GM18909 (cell line): ENCODE results near the gene FZR1.
A peak's percentile ranks its signal among the peaks of the same experiment; 100 is the strongest.
"Not testable (repeated sequence)": the region's sequence is repeated elsewhere in the genome, so short reads cannot be mapped to it uniquely, and the experiment has no call there.

Experiments used
- ATAC-seq: cut with Tn5 transposase; IDR thresholded peaks from one replicate; pipeline ENCODE4 v1.9.1; 2021; ENCODE audit warnings: mild to moderate bottlenecking; ENCODE audit not compliant: unreplicated experiment, poor library complexity

The FZR1 gene

GRCh38 chr19:3494051-3494450 lies 12.1 kb upstream of the FZR1 start:
- ATAC-seq: no peak

- ATAC-seq: no peak
Measured at GRCh38 chr19:3494559-3494958, 11.6 kb upstream of the FZR1 start.

- ATAC-seq: no peak
Measured at GRCh38 chr19:3496392-3497273, 9.5 kb upstream of the FZR1 start.

- ATAC-seq: no peak
Measured at GRCh38 chr19:3497757-3498520, 8.2 kb upstream of the FZR1 start.

- no peak for ATAC-seq
Measured at GRCh38 chr19:3499738-3500428, 6.2 kb upstream of the FZR1 start.

GRCh38 chr19:3500429-3501101 lies 5.5 kb upstream of the FZR1 start, which contains the start of gene DOHH:
Gene DOHH (minus strand): TSS chr19:3500674. CDS start chr19:3496814, 3,860 bp downstream.
- ATAC-seq: peak; percentile 85

- ATAC-seq: no peak
Measured at GRCh38 chr19:3501780-3502179, 4.3 kb upstream of the FZR1 start.

GRCh38 chr19:3503036-3503572 lies 3.0 kb upstream of the FZR1 start:
- ATAC-seq: no peak

- ATAC-seq: no peak
Measured at GRCh38 chr19:3504735-3505134, 1.4 kb upstream of the FZR1 start.

GRCh38 chr19:3506384-3507340 lies 551 bp downstream of the FZR1 start:
- peak; percentile 22 for ATAC-seq

- ATAC-seq: no peak
Measured at GRCh38 chr19:3507371-3508120, 1.4 kb downstream of the FZR1 start.

- not testable (repeated sequence) for ATAC-seq
Measured at GRCh38 chr19:3508121-3508661, 2.1 kb downstream of the FZR1 start.

GRCh38 chr19:3508771-3509535 lies 2.8 kb downstream of the FZR1 start:
- no peak for ATAC-seq

- no peak for ATAC-seq
Measured at GRCh38 chr19:3509566-3509989, 3.5 kb downstream of the FZR1 start.

GRCh38 chr19:3510727-3511126 lies 4.6 kb downstream of the FZR1 start:
- ATAC-seq: no peak

- no peak for ATAC-seq
Measured at GRCh38 chr19:3511506-3512251, 5.6 kb downstream of the FZR1 start.
